H54 (cell line): ENCODE data around the gene FSIP2.

Experiments used
- DNase-seq: peaks from one replicate; pipeline ENCODE4 v3.0.0; 2011; ENCODE audit warnings: low spot score, mixed read lengths; ENCODE audit not compliant: insufficient read length
- FAIRE-seq: peaks from 3 replicates; lab custom pipeline; 2011; peaks lifted over from hg19 to GRCh38; lab: Jason Lieb, UNC
- POLR2A ChIP-seq: IDR thresholded peaks from 2 replicates; pipeline ENCODE4 v1.6.1; 2011; ENCODE audit warnings: low read depth, mild to moderate bottlenecking, low read length

Gene FSIP2

DNA sequence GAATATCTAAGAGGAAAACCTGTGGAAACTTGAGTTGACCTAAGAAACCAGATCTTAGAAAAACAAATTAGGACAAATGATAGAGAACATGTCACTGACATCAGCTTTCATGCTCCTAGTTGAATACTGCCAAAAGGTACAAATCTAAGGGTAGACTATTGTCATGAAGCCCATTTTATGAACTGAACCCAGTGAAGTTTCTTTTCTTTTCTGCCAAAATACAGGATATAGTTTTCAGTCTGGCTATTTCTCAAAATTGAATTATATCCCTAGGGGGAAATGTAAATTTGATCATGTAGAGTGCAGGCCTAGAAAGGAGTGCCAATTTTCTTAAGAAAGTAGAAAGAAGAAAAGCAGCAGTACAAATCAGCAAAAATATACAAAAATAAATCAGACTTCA lies 46.6 kb downstream of the FSIP2 start:
- TF ChIP-seq POLR2A = no peak
- FAIRE-seq (no peak), DNase-seq (no peak)

DNA sequence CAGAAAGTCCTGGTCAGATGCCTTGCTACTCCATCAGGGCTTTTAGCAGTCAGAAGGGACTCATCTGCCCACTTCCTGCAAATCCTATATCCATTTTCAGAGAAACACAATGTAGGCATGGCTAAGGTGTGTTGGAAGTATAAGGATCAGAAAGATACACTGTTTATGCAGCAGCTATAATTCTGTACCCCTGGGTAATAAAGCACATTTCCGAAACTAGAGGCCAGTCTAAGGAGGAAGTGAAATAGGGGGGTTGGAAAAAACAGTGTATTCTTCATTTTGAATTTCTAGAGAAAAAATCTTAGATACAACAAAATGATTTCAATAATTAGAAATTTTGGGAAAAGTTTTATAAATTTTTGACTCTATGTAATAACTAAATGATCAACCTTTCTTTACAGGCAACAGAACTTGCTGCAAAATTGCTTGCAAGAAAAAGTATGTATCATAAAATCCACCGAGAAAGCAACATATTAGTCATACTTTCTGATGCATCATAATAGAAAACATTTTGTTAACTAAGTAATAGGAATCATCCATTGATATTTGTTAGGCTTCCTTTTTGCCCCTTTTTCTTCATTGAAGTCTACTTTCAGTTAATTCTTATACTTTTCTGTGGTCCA lies 47.4 kb downstream of the FSIP2 start:
- FAIRE-seq (peak; percentile 60), DNase-seq (no peak)
- no peak for TF ChIP-seq POLR2A

DNA sequence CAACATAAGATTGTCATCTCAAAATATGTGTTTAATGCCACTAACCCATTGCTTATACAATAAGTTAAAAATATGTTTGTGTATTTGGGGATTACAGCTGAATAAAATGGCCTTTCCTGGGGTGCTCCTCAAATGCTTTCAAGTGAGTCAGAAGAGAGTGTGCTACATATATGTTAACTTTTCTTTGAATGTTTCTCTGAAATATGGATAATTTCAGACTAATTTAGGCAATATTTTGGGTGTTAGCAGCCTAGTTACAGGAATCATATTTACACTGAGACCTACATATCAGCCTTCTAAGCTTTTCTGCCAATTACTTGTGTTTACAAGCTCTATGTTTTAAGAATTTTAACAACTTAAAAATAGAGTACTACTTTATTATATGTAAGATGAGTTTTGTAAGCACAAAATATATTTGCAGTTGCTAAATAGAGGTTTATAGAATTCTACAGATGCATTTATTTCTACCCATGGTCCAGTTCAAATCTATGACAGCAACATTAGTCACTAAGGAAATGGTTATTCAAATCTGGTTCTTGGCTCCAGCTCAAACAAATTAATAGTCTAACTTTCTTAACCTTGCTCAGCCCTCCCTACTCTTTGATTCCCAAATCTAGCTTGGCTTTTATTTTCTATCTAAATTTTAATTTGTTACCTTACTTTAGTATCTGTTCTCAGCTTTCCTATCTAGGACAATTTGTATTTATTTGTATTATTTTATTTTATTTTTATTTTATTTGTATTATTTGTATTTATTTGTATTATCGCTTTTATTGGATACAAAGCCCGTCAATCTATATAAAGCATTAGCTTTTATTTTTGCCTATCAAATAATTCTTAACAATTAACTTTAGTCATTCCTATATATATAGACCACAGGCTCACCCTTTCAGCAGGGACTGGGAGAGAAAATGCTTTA lies 48.9 kb downstream of the FSIP2 start:
- FAIRE-seq = peak; percentile 55
- no peak for TF ChIP-seq POLR2A

DNA sequence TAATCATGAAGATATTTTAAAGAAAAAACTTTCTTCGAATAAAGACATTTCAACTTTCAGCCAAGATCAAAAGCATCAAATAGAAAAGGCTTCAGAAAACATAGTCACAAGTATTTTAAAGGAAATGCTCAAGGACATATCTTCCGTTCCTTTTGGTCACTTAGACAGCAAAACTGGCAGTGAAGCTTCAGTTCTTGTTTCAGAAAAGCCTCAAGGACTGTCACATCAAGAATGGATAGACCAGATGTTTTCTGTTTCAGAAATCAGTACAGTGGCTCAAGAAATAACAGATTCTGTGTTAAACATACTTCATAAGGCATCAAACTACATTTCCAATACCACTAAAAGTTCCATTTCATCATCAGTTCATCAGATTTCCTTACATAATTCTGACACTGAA lies 51.8 kb downstream of the FSIP2 start:
- no peak for TF ChIP-seq POLR2A
- DNase-seq (no peak), FAIRE-seq (peak; percentile 60)

More for the DNA sequence above, 48.9 kb downstream of the FSIP2 start:
- no peak for DNase-seq

DNA sequence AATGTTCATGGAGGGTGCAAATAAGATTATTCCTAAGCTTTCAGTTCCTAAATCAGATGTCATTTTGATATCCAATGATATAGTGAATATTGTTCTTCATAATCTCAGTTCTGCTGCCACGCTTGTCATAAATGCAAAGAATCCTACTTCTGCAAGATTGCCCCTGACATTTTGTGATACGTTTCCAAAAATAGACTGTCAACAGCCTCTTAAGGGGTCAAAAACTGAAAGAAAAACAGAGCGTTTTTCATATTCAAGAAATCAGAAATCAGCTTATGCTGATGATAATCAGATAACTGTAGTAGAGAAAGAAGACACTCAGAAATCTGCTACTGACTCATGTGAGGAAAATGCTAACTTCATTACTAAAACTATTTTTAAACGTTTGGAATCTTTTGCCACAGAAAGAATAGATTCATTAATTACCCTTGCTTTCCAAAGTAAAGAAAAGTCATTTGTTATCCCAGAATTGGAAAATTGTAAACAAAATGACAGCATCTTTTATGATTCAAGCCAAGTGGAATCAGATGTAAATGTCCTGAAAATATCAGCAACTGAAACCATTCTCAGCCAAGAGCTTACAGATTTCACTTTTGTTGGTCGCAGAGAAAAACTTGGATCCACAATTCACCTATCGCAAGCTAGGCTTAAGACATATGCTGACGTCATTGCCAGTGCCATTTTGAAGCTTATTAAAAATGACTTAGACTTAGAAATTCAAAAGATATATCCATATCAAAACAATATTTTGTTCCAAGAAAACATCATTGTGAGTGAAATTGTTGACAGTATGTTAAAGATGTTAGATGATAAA lies 55.1 kb downstream of the FSIP2 start:
- no peak for DNase-seq
- FAIRE-seq = no peak

DNA sequence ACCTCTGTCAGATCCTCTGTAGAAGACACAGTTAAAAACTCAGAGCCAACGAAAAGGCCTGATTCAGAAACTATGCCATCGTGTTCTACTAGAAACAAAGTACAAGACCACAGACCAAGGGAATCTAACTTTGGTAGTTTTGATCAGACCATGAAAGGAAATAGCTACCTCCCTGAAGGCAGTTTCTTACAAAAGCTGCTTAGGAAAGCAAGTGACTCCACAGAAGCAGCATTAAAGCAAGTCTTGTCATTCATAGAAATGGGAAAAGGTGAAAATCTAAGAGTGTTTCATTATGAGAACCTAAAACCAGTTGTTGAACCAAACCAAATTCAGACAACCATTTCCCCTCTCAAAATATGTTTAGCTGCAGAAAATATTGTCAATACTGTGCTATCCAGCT lies 58.2 kb downstream of the FSIP2 start:
- DNase-seq (no peak), FAIRE-seq (peak; percentile 15)
- no peak for TF ChIP-seq POLR2A

More for the DNA sequence above, 55.1 kb downstream of the FSIP2 start:
- TF ChIP-seq POLR2A = no peak

DNA sequence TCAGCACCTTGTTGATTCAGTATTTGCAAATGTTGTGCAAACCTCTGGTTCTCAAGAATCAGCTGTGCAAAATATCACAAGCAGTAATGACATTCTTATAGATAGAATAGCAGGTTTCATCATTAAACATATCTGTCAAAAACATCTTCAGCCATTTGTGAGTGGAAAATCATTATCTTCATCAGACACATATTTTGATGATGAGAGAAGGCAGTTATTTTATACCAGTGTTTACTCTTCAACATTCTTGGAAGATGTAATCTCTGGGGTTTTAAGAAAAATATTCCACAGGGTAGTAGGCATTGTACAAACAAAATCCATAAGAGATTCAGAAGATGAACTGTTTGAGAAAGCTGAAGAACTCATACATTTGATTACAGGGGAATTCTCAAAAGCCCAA lies 64.3 kb downstream of the FSIP2 start:
- TF ChIP-seq POLR2A = no peak
- no peak for DNase-seq
- no peak for FAIRE-seq

DNA sequence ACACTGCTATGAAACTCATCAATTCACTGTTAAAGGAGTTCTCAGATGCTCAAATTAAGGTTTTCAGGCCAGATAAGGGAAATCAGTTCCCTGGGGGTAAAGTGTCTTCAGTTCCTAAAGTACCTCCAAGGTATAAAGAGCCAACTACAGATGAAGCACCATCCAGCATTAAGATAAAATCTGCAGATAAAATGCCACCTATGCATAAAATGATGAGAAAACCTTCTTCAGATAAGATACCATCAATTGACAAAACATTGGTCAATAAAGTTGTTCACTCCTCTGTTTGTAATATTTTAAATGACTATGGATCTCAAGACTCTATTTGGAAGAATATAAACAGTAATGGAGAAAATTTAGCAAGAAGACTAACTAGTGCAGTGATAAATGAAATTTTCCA lies 68.2 kb downstream of the FSIP2 start:
- FAIRE-seq (no peak), DNase-seq (no peak)
- TF ChIP-seq POLR2A = no peak

DNA sequence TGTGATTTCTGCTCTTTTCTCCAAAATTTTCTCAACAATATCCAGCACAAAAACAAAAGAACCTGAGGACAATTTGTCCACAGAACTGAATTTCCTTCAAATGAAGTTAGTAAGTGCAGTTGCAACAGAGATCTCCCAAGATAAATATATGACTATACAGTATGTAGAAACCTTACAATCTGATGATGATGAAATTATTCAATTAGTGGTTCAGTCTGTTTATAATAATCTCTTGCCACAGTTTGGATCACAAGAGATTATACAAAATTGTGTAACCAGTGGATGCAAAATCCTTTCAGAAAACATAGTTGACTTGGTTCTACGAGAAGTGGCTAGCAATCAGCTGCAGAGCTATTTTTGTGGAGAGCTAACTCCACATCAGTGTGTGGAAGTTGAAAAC lies 68.7 kb downstream of the FSIP2 start:
- no peak for TF ChIP-seq POLR2A
- no peak for FAIRE-seq
- DNase-seq = no peak

DNA sequence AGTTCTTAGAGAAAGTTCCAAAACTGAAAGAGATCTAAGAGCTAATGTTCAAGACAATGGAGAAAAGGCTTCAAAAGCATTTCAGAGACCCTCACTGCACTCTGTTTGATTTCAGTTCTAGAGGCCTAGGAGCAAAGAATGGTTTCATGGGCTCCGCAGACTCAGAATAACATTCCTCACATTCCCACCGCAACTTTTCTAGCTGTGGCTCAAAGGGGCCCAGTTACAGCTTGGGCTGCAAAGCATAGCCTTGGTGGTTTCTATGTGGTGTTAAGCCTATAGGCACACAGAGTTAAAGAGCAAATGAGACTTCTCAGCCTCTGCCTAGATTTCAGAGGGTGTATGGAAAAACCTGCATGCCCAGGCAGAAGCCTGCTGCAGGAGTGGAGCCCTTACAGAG lies 73.0 kb downstream of the FSIP2 start:
- TF ChIP-seq POLR2A = no peak
- DNase-seq (no peak), FAIRE-seq (no peak)

DNA sequence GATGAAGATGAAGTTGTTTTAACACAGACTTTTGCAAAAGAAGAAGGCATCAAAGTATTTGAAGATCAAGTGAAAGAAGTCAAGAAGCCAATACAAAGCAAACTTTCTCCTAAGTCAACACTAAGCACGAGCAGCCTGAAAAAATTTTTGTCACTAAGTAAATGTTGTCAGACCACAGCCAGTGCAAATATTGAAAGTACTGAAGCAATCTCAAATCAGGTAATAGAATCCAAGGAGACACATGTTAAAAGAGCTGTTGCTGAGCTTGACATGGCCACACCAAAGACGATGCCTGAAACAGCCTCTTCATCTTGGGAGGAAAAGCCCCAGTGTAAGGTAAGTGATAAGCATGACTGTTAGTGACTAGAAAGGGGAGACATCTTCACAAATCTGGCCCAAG lies 75.1 kb downstream of the FSIP2 start:
- no peak for TF ChIP-seq POLR2A
- DNase-seq (no peak), FAIRE-seq (no peak)

DNA sequence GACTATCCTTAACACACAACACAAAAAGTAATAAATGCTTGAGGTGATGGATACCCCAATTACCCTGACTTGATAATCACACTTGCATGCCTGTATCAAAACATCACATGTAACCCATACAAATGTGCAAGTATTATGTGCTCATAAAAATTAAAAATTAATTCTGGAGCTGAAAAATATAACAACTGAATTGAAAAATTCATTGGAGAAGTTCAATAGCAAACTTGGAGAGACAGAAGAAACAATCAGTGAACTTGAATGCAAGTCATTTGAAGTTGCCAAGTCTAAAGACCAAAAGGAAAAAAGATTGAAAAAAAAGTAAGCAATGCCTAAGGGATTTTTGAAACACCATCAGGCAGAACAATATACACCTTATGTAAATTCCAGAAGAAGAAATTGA lies 79.4 kb downstream of the FSIP2 start:
- FAIRE-seq = no peak
- TF ChIP-seq POLR2A = no peak

DNA sequence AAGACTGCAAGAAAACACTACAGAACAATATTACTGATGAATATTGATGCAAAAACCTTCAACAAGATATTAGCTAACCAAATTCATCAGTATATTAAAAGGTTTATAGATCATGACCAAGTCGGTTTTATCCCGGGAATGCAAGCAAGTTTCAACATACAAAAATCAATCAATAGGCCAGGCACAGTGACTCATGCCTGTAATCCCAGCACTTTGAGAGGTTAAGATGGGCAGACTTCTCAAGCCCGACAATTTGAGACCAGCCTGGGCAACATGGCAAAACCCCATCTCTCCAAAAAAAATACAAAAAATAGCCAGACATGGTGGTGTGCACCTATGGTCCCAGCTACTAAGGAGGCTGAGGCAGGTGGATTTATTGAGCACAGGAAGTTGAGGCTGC lies 82.9 kb downstream of the FSIP2 start:
- DNase-seq = no peak
- no peak for FAIRE-seq
- TF ChIP-seq POLR2A = no peak

More for the DNA sequence above, 79.4 kb downstream of the FSIP2 start:
- DNase-seq = no peak

DNA sequence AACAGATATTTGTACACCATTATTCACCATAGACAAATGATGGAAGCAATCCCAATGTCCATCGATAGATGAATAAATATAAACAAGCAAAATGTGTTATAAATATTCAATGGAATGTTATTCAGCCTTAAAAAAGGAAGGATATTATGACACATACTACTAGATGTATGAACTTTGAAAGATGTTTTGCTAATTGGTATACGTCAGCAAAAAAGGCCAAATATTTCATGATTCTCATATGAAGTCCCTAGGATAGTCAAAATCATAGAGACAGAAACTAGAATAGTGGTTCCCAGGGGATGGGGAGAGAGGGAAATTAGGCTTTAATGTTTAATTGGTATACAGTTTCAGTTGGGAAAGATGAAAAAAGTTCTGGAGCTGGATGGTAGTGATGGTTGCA lies 85.2 kb downstream of the FSIP2 start:
- DNase-seq (no peak), FAIRE-seq (no peak)
- TF ChIP-seq POLR2A = no peak
